Activated naive CD8-positive, alpha-beta T cell (primary cell): Measurements from ENCODE around the gene TENM3.

ENCODE experiments used
- H3K27ac Mint-ChIP-seq: one replicate; pipeline ENCODE4 v1.8.0; 2021; ENCODE audit warnings: mixed read lengths
- H3K27me3 Mint-ChIP-seq: one replicate; pipeline ENCODE4 v1.8.0; 2021; ENCODE audit warnings: mixed read lengths
- H3K36me3 Mint-ChIP-seq: one replicate; pipeline ENCODE4 v1.8.0; 2021; ENCODE audit warnings: mixed read lengths
- H3K4me1 Mint-ChIP-seq: one replicate; pipeline ENCODE4 v1.8.0; 2021; ENCODE audit warnings: low read depth, mixed read lengths
- H3K4me3 Mint-ChIP-seq: one replicate; pipeline ENCODE4 v1.8.0; 2021; ENCODE audit warnings: mild to moderate bottlenecking, mixed read lengths
- H3K9me3 Mint-ChIP-seq: one replicate; pipeline ENCODE4 v1.8.0; 2021; ENCODE audit warnings: low read depth, mixed read lengths

Gene TENM3

DNA sequence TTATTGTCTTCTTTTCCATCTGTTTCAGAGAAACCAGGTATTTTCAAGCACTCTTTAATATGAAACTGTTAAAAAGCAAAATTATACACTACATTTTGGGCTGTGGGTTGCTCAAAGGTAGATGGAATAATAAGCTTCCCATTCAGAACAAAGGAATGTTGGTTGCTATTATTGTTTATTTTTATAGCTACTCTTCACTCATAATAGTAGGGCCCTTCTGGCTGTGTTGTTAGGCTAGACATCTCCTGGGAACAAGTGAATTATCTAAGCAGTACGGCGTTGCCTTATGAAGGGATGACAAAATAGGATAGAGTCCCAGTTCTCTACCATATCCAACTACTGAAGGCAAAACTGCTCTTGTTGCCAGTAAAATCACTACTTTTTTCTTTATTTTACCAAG, 34.2 kb downstream of the TENM3 start:
- Mint-ChIP-seq H3K36me3 (no peaks in the 10 kb centered on the region), H3K4me3 (no peak overlapping the region), H3K27ac (no peak overlapping the region)

DNA sequence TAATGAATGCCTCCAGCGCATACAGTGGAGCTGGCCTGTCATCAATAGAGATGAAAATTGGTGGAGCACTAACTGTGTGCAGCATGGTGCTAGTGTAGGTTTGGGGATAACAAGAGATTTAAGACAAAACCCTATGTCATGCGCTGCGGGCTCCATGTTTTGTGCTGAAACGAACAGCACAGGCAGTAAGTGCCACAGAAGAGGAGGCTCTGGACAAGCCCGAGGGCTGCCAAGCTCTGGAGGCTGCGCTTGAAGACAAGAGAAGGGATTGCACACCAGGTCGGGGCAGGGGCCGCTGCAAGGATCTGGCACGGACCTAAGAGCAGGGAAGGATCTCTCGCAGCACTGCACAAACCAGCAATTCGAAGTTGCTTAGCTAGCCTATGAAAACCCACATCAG, 35.5 kb downstream of the TENM3 start:
- Mint-ChIP-seq H3K9me3 (no peaks in the 10 kb centered on the region), H3K36me3 (no peaks in the 10 kb centered on the region), H3K27ac (no peak overlapping the region), H3K4me3 (no peak overlapping the region), H3K4me1 (no peaks in the 10 kb centered on the region), H3K27me3 (no peaks in the 10 kb centered on the region)

More for the DNA sequence above, 34.2 kb downstream of the TENM3 start:
- peaks cover 3% of the 10 kb centered on the region for H3K9me3 Mint-ChIP-seq
- no peaks in the 10 kb centered on the region for H3K27me3 Mint-ChIP-seq
- no peaks in the 10 kb centered on the region for H3K4me1 Mint-ChIP-seq

DNA sequence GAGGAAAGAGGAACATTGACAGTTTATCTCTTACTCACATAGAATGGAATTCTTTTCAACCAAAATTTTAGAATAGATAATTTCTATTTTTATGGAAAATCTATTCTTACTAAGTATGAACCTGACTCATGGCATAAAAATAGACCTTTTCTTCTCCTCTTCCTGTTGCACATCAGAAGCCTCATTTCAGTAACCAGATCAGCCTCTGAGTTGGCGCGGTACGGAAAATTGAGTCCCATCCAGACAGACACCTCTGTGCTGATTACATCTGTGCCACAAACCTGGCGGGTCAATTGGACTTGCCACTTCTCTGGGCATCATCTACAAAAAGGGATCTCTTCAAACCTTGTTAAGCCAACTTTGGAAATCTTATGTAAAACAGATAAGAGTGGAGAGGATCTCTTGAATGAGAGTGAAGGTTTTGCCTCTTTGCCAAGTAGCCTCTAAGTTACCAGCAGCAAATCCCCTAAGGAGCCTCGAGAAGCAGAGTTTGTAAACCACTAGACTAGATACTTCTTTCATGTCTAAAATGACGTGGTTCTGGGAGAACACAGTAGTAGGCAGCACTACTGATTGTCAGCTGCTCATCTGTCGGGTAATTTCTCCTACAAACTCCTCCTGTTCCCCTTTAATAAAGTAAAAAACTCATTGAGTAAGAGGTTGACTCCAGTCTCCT, 37.4 kb downstream of the TENM3 start:
- Mint-ChIP-seq H3K9me3 (no peaks in the 10 kb centered on the region), H3K4me1 (no peaks in the 10 kb centered on the region), H3K4me3 (no peak overlapping the region), H3K36me3 (no peaks in the 10 kb centered on the region), H3K27me3 (no peaks in the 10 kb centered on the region), H3K27ac (no peak overlapping the region)

DNA sequence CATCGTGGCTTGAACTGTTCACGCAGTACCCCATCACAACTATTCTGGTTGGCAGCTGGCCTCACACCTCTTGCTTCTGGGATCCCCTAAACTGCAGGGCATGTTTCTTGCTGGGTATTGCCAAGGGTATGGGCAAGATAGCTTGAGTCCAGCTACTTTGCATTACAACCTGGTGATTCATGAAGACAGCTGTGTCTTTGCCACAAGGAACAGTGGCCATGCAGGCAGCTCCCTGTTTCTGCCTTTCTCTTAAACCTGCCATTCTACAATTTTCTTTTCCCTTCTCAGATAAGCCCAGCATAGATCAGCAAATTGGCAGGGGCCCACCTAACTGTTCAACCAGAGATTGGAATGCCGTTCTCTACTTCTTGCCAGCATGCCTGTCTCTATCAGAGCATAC, 42.8 kb downstream of the TENM3 start:
- H3K36me3 Mint-ChIP-seq: no peaks in the 10 kb centered on the region
- H3K27me3 Mint-ChIP-seq: no peaks in the 10 kb centered on the region
- no peak overlapping the region for H3K27ac Mint-ChIP-seq
- no peak overlapping the region for H3K4me3 Mint-ChIP-seq
- no peaks in the 10 kb centered on the region for H3K9me3 Mint-ChIP-seq
- no peaks in the 10 kb centered on the region for H3K4me1 Mint-ChIP-seq

DNA sequence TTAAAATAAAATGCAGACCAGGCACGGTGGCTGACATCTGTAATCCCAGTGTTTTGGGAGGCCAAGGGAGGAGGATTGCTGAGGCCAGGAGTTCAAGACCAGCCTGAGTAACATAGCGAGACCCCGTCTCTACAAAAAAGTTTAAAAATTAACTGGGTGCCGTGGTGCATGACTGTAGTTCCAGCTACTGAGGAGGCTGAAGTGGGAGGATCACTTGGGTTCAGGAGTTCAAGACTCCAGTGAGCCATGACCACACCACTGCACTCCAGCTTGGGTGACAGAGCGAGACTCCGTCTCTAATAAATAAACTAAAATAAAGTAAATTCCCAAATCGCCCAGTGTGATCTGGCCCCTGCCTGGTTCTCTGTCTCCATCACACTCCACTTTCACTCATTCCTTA, 43.7 kb downstream of the TENM3 start:
- no peaks in the 10 kb centered on the region for H3K9me3 Mint-ChIP-seq
- no peak overlapping the region for H3K4me3 Mint-ChIP-seq
- H3K4me1 Mint-ChIP-seq: no peaks in the 10 kb centered on the region
- no peaks in the 10 kb centered on the region for H3K36me3 Mint-ChIP-seq
- no peak overlapping the region for H3K27ac Mint-ChIP-seq
- H3K27me3 Mint-ChIP-seq: no peaks in the 10 kb centered on the region

DNA sequence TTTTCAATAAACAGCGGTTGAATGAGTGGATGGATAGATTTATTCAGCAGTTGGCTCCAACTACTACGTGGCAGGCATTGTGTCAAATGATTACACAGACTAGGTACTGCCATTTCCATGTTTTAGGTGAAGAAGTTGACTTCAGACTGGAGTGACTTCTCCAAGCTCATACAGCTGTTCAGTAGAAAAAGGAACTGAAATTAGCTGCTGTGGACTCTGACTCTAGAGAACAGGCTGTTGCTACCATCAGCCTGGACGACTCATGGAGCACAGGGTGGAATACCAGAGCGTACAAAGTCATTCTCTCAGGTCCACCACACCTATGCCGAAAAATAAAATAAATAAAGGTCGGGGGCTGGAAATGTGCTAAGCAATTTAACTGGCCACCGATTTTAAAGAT, 45.3 kb downstream of the TENM3 start:
- H3K27me3 Mint-ChIP-seq: no peaks in the 10 kb centered on the region
- H3K9me3 Mint-ChIP-seq: no peaks in the 10 kb centered on the region
- H3K4me1 Mint-ChIP-seq: no peaks in the 10 kb centered on the region
- no peaks in the 10 kb centered on the region for H3K36me3 Mint-ChIP-seq
- no peak overlapping the region for H3K27ac Mint-ChIP-seq
- no peak overlapping the region for H3K4me3 Mint-ChIP-seq

DNA sequence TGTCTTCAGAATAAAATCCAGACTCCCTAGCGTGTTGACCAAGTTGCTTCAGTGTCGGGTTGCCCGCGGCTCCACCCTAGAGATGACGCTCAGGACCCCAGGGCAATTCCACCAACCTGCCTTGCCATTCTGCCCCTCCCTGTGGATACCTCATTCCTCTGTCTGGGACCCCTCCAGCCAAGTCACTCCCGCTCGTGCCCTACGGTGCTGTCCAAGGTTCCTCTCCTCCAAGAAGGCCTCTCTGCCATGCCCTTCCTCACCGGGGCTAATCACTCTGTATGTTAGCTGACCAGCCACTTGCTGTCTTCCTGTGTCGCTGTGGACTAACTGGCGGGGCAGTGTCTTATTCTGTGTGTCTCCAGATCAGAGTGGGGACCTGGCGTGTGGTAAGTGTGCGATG, 46.6 kb downstream of the TENM3 start:
- Mint-ChIP-seq H3K4me1 (no peaks in the 10 kb centered on the region), H3K27ac (no peak overlapping the region), H3K4me3 (no peak overlapping the region), H3K27me3 (no peaks in the 10 kb centered on the region), H3K36me3 (no peaks in the 10 kb centered on the region), H3K9me3 (no peaks in the 10 kb centered on the region)

DNA sequence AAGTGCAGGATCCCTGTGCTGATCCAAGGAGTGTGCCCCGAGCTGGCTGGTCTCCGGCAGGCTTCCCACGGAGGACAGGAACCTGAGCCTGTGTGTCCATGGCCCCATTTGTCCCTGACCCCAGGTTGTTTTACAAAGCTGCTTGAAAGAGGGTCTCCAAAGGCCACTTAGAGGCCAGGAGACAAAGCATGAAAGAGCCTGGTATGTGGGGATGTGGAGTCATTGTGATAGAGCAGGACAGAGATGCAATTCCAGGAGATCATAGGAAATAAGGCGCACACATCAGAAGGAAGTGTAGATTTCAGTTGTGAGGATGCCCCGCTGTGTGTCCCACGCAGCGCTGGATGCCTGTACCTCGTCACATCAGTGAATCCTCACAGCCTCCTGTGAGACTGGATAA, 48.0 kb downstream of the TENM3 start:
- Mint-ChIP-seq H3K36me3 (no peaks in the 10 kb centered on the region), H3K27me3 (no peaks in the 10 kb centered on the region), H3K9me3 (no peaks in the 10 kb centered on the region), H3K4me3 (no peak overlapping the region), H3K4me1 (no peaks in the 10 kb centered on the region), H3K27ac (no peak overlapping the region)

DNA sequence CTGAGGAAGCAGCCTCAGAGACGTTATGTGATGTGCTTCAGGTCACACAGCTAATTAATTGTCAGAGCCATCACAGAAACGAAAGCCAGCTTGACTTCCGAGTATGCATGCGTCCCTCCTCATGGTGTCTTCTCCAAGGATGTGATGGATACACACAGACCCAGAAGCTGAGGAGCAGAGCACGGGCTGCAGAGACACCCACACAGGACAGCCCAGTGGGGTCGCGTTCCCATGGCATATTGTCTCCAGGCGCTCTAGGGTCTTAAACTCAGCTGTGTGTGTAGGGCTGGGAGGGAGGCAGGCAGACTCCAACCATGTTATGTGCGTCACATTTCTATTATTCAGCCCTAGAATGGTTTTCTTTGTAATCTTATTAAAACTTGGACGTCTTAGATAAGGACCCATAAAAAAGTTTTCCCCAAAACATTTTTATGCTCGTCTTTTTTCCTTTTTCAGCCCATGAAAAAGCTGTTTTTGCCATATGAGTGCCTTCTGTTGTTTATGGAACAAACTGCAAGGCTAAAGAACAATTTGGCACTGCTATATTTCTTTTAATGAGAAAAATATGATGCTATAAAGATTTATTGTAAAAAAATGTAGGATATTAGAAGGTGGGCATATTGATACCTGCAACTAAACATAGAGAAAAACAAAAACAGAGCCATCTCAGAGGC, 48.5 kb downstream of the TENM3 start:
- H3K4me1 Mint-ChIP-seq: no peaks in the 10 kb centered on the region
- no peaks in the 10 kb centered on the region for H3K27me3 Mint-ChIP-seq
- H3K36me3 Mint-ChIP-seq: no peaks in the 10 kb centered on the region
- H3K27ac Mint-ChIP-seq: no peak overlapping the region
- H3K9me3 Mint-ChIP-seq: no peaks in the 10 kb centered on the region
- H3K4me3 Mint-ChIP-seq: no peak overlapping the region

DNA sequence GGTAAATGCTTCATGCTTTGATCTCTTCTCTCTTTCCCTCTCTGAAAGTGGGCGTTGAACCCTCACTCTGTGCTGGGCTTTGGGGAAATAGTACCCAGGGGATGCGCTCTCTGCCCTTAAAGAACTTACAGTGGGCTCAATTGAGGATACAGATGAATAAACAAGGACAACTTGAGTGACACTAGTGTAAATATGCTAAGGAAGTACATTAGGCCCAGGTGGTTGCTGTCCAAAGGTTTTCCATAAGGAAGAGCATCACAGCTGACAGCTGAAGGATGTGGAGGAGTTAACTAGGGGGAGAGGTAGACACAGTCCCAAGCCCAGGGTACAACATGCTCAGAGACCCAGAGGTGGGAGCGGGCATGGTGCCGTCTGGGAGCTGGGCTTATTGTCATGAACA, 49.4 kb downstream of the TENM3 start:
- H3K27me3 Mint-ChIP-seq: no peaks in the 10 kb centered on the region
- H3K4me1 Mint-ChIP-seq: no peaks in the 10 kb centered on the region
- no peak overlapping the region for H3K4me3 Mint-ChIP-seq
- H3K9me3 Mint-ChIP-seq: no peaks in the 10 kb centered on the region
- no peak overlapping the region for H3K27ac Mint-ChIP-seq
- no peaks in the 10 kb centered on the region for H3K36me3 Mint-ChIP-seq

DNA sequence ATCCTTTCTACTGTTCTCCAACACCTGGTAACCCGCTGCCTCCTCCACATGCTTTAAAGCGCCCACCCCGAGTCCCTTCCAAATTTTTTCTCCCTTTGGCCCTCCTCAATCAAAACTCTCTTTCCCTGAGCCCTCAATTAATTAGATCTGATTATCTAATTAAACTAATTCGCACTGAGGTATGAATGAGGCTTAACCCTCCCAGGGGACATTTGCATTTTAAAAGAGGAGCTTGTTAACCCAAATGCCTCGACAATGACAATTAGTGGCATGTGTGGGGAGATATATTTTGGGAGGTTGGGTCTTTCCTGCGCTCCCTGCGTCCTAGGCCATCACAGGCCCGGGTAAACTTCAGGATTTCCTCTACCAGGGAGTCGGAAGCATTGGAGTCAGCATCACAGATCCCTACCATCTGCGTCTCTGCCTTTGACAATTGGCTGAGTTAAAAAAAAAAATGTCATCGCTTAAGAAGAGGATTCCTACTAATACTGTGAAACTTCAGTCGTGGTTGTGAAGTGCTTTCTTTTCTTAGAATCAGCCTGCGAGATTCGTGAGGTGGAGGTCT, 50.6 kb downstream of the TENM3 start:
- H3K9me3 Mint-ChIP-seq: no peaks in the 10 kb centered on the region
- H3K4me3 Mint-ChIP-seq: no peak overlapping the region

DNA sequence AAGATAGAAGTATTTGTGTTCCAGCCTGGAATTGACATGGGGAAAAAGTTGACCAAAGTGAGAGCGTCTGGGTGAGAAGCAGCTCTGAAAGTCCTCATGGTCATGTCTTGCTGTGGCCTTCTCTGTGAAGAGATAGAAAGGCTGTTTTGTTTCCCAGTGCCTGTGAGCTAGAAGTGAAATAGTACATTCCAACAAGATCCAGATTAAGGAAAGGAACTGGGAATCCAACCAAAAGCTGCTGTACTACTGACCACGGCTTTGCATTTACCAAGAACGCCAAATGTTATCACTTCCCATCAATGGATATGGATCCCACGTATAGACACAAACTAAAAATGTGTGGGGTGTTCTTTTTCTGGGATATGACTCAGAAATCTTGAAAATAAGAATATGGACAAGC, 51.2 kb downstream of the TENM3 start:
- Mint-ChIP-seq H3K4me1 (no peaks in the 10 kb centered on the region), H3K4me3 (no peak overlapping the region), H3K27ac (no peak overlapping the region), H3K9me3 (no peaks in the 10 kb centered on the region), H3K36me3 (no peaks in the 10 kb centered on the region), H3K27me3 (no peaks in the 10 kb centered on the region)

More for the DNA sequence above, 50.6 kb downstream of the TENM3 start:
- no peaks in the 10 kb centered on the region for H3K27me3 Mint-ChIP-seq
- H3K4me1 Mint-ChIP-seq: no peaks in the 10 kb centered on the region
- H3K36me3 Mint-ChIP-seq: no peaks in the 10 kb centered on the region
- H3K27ac Mint-ChIP-seq: no peak overlapping the region

DNA sequence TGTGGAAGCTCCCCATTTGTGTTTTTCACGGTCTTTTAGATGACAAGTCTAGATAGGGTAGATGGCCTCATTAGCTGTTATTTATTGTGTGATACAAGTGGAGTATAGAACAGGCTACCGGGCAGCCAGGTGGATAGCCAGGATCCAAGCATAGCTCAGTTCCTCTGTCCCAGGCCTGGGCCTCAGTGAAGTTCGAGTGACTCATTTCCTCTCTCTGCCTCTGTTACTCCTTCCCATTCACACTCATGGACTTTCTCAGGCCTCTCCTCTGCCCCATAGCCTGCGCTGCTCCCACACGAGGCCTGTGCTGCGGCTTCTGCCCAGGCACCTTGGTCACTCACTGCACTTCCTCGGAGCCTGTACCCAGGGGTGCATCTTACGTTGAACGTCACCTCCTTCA, 54.5 kb downstream of the TENM3 start:
- Mint-ChIP-seq H3K27ac (no peak overlapping the region), H3K9me3 (no peaks in the 10 kb centered on the region), H3K27me3 (no peaks in the 10 kb centered on the region), H3K4me1 (no peaks in the 10 kb centered on the region), H3K4me3 (no peak overlapping the region), H3K36me3 (no peaks in the 10 kb centered on the region)

DNA sequence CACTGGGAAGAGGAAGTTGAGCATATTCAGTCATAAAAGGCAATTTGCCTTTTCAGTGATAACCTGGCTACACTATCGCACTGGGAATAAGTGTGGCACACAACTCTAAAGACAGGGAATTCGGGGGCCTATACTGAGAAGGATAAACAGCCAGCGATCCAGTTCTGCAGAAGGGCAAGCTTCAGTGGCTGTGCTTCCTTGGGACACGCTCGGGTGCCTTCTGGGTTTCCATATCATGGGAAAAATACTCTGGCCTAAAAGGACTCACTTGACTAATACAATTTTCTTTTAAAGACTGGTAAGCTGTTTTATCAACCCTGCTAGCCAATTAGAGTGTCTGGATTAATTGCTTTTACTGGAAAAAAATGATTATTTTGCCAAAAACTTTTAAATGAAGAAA, 58.5 kb downstream of the TENM3 start:
- Mint-ChIP-seq H3K9me3 (no peaks in the 10 kb centered on the region), H3K27me3 (no peaks in the 10 kb centered on the region), H3K4me1 (no peaks in the 10 kb centered on the region), H3K27ac (no peak overlapping the region), H3K4me3 (no peak overlapping the region), H3K36me3 (no peaks in the 10 kb centered on the region)

DNA sequence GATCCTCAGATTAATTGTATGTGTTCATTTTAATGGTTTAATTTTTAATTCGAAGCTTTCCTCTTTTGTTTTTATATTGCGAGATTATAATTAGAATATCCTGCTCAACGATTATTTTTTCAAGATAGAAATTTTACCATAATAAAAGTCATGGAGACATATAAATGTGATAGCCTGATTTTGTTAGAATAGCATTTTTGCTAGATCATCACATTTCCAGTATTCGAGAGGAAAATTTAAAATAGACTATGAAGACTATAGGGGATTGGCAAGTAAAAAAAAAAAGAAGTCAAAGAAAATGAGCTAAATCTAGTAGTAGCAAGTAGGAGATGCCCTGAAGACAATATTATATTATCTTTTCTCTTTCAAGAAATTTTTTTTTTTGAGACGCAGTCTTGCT, 60.6 kb downstream of the TENM3 start:
- H3K36me3 Mint-ChIP-seq: no peaks in the 10 kb centered on the region
- no peak overlapping the region for H3K27ac Mint-ChIP-seq
- no peaks in the 10 kb centered on the region for H3K27me3 Mint-ChIP-seq
- H3K4me3 Mint-ChIP-seq: no peak overlapping the region
- H3K4me1 Mint-ChIP-seq: no peaks in the 10 kb centered on the region
- H3K9me3 Mint-ChIP-seq: no peaks in the 10 kb centered on the region
